ENCODE results near the gene SPATA46. TPM values are rescaled to one million over a fixed set of nuclear protein-coding genes. Genes with fewer than 3 reads are reported as not detected.

Gene SPATA46, protein sequence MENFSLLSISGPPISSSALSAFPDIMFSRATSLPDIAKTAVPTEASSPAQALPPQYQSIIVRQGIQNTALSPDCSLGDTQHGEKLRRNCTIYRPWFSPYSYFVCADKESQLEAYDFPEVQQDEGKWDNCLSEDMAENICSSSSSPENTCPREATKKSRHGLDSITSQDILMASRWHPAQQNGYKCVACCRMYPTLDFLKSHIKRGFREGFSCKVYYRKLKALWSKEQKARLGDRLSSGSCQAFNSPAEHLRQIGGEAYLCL
- not detected in 2 replicates for total RNA-seq
- total RNA-seq (2013): not detected
- polyA plus RNA-seq: not detected in 2 replicates
- not detected in 2 replicates for polyA minus RNA-seq

GRCh38 chr1:162376691-162377090, at the start of gene SPATA46:
TSS of gene SPATA46 (minus strand) at chr1:162376854. CDS start at chr1:162376790, 64 bp downstream.
- ATAC-seq (ENCODE audit: low read depth): no peak
- H3K4me2 ChIP-seq (replicated peaks; ENCODE audit: low read depth, low read length, poor library complexity, severe bottlenecking): no peak within 1 kb of the TSS
- no peak for DNase-seq
- no peaks in the 10 kb centered on the region for H3K4me1 ChIP-seq (ENCODE audit: control insufficient read depth in 2 of 2, insufficient read depth in 2 of 2, low read length in 2 of 2)
- CTCF ChIA-PET: no interaction called here
- H3K9ac ChIP-seq (ENCODE audit: low read length): no peak within 1 kb of the TSS
- intact Hi-C loops (cut with micrococcal nuclease): no loop called here
- WGBS (ENCODE audit: insufficient coverage): 97% methylated on average over 3 of the region's 5 CpGs
- no peak within 1 kb of the TSS for H2AFZ ChIP-seq (ENCODE audit: insufficient read depth, low read depth, low read length, poor library complexity, severe bottlenecking)
- no peak within 1 kb of the TSS for H3K4me3 Mint-ChIP-seq
- H3K4me3 ChIP-seq (ENCODE audit: control extremely low read depth in 1 of 5, extremely low read depth in 1 of 5, insufficient read depth in 1 of 5, low read depth in 2 of 5, low read length in 4 of 5): no peak within 1 kb of the TSS
- no peaks in the 10 kb centered on the region for H3K9me3 ChIP-seq (ENCODE audit: control extremely low read depth in 1 of 3, control insufficient read depth in 2 of 3, insufficient read depth in 1 of 3, low read length in 2 of 3)
- no peaks in the 10 kb centered on the region for H3K9me3 Mint-ChIP-seq (ENCODE audit: insufficient read depth)
- no peaks in the 10 kb centered on the region for H3K4me1 Mint-ChIP-seq
- H4K20me1 ChIP-seq (ENCODE audit: control insufficient read depth, insufficient read depth, low read length, poor library complexity, severe bottlenecking): no peaks in the 10 kb centered on the region
- no peak within 1 kb of the TSS for H3K27ac ChIP-seq (ENCODE audit: low read length in 2 of 2)
- H3K36me3 ChIP-seq (replicated peaks in 1 of 2; ENCODE audit: control extremely low read depth in 1 of 2, control insufficient read depth in 1 of 2, extremely low read depth in 1 of 2, insufficient read depth in 2 of 2, low read length in 1 of 2): no peaks in the 10 kb centered on the region
- peaks cover 3% of the 10 kb centered on the region for H3K27me3 Mint-ChIP-seq
- POLR2A ChIA-PET: no interaction called here
- no peaks in the 10 kb centered on the region for H3K79me2 ChIP-seq (ENCODE audit: control insufficient read depth, insufficient read depth, low read length)
- TF ChIP-seq EZH2 (IDR thresholded peaks at IDR 0.05; ENCODE audit: borderline replicate concordance, insufficient read depth, low read depth, low read length, poor library complexity, severe bottlenecking): no peak
- TF ChIP-seq, protein P1, sequence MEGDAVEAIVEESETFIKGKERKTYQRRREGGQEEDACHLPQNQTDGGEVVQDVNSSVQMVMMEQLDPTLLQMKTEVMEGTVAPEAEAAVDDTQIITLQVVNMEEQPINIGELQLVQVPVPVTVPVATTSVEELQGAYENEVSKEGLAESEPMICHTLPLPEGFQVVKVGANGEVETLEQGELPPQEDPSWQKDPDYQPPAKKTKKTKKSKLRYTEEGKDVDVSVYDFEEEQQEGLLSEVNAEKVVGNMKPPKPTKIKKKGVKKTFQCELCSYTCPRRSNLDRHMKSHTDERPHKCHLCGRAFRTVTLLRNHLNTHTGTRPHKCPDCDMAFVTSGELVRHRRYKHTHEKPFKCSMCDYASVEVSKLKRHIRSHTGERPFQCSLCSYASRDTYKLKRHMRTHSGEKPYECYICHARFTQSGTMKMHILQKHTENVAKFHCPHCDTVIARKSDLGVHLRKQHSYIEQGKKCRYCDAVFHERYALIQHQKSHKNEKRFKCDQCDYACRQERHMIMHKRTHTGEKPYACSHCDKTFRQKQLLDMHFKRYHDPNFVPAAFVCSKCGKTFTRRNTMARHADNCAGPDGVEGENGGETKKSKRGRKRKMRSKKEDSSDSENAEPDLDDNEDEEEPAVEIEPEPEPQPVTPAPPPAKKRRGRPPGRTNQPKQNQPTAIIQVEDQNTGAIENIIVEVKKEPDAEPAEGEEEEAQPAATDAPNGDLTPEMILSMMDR (IDR thresholded peaks at IDR 0.05): no peak
- H3K27ac Mint-ChIP-seq: no peak within 1 kb of the TSS
- H3K27me3 ChIP-seq (replicated peaks in 1 of 4; ENCODE audit: control extremely low read depth in 1 of 4, control insufficient read depth in 3 of 4, insufficient read depth in 4 of 4, low read length in 3 of 4): no peaks in the 10 kb centered on the region

DNA sequence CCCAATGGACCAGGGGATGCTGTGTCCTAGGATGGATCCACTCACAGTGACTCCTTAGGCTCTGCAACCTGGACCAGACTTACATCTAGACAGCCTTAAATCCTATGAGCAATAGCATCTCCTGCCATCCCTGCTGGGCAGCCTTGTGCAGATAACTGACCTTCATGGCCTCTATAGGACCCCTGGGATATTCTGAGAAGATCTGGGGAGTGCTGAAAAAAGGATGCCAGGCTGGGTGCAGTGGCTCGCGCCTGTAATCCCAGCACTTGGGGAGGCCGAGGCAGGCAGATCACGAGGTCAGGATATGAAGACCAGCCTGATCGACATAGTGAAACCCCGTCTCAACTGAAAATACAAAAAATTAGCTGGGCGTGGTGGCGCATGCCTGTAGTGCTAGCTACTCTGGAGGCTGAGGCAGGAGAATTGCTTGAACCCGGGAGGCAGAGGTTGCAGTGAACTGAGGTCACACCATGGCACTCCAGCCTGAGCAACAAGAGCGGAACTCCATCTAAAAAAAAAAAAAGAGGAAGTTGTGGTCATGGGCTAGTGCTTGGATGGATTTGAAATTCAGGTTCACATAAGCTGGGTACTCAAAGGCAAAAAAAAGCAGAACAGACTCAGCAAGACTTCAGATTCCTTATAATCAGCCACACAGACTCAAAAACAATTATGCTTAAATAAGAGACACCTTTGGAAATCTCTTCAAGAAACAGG, 46.2 kb upstream of the SPATA46 start:
- ATAC-seq (ENCODE audit: low read depth) (no peak), DNase-seq (peak; percentile 22)
- Mint-ChIP-seq H3K4me3 (no peak overlapping the region), H3K9me3 (ENCODE audit: insufficient read depth) (no peaks in the 10 kb centered on the region), H3K4me1 (peaks cover 13% of the 10 kb centered on the region), H3K27me3 (peaks cover 18% of the 10 kb centered on the region), H3K27ac (no peak overlapping the region)
- TF ChIP-seq, protein P1 (IDR thresholded peaks at IDR 0.05): no peak
- H3K4me2 ChIP-seq (replicated peaks; ENCODE audit: low read depth, low read length, poor library complexity, severe bottlenecking): no peak overlapping the region
- ChIA-PET CTCF (no interaction called here), POLR2A (no interaction called here)
- H3K27ac ChIP-seq (ENCODE audit: low read length in 2 of 2): no peak overlapping the region
- H3K9me3 ChIP-seq (ENCODE audit: control extremely low read depth in 1 of 3, control insufficient read depth in 2 of 3, insufficient read depth in 1 of 3, low read length in 2 of 3): no peaks in the 10 kb centered on the region
- intact Hi-C loops (cut with micrococcal nuclease): no loop called here
- H3K27me3 ChIP-seq (replicated peaks in 1 of 4; ENCODE audit: control extremely low read depth in 1 of 4, control insufficient read depth in 3 of 4, insufficient read depth in 4 of 4, low read length in 3 of 4): no peaks in the 10 kb centered on the region
- WGBS (ENCODE audit: insufficient coverage): 77% methylated on average over 9 of the region's 10 CpGs
- H3K4me1 ChIP-seq (ENCODE audit: control insufficient read depth in 2 of 2, insufficient read depth in 2 of 2, low read length in 2 of 2): peaks cover 0 to 5% of the 10 kb centered on the region in 2 donors
- no peak overlapping the region for H3K9ac ChIP-seq (ENCODE audit: low read length)
- no peaks in the 10 kb centered on the region for H3K79me2 ChIP-seq (ENCODE audit: control insufficient read depth, insufficient read depth, low read length)
- no peak overlapping the region for H3K4me3 ChIP-seq (ENCODE audit: control extremely low read depth in 1 of 5, extremely low read depth in 1 of 5, insufficient read depth in 1 of 5, low read depth in 2 of 5, low read length in 4 of 5)
- H4K20me1 ChIP-seq (ENCODE audit: control insufficient read depth, insufficient read depth, low read length, poor library complexity, severe bottlenecking): no peaks in the 10 kb centered on the region
- H3K36me3 ChIP-seq (replicated peaks in 1 of 2; ENCODE audit: control extremely low read depth in 1 of 2, control insufficient read depth in 1 of 2, extremely low read depth in 1 of 2, insufficient read depth in 2 of 2, low read length in 1 of 2): no peaks in the 10 kb centered on the region
- no peak overlapping the region for H2AFZ ChIP-seq (ENCODE audit: insufficient read depth, low read depth, low read length, poor library complexity, severe bottlenecking)

Measured in B cell (primary cell).